ENCODE measurements around the gene PTGR2. TPM values are rescaled to one million over a fixed set of nuclear protein-coding genes. Genes with fewer than 3 reads are reported as not detected.
A peak's percentile ranks its signal among the peaks of the same experiment; 100 is the strongest.
"Not testable (repeated sequence)": the region's sequence is repeated elsewhere in the genome, so short reads cannot be mapped to it uniquely, and the experiment has no call there.

The PTGR2 gene
- total and polyA plus RNA-seq, 8 donors = 9.9 to 17.2 (median 11.2) TPM

DNA sequence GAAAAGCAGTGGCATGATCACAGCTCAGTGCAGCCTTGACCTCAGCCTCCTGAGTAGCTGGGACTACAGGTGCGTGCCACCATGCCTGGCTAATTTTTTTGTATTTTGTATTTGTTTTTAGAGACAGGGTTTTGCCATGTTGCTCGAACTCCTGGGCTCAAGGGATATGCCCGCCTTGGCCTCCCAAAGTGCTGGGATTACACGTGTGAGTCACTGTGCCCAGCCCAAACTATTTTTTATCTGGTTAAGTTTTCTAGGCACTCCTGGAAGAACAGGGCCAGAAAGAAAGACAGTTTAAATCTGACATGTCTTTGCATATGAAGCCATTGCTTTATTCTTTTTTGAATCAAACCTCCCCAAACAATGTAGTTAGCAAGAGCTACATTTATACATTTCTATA is 27.5 kb upstream of the PTGR2 start:
- no peak for TF ChIP-seq CTCF (IDR thresholded peaks at IDR 0.05)
- Histone ChIP-seq H3K36me3 (no peaks in the 10 kb centered on the region), H3K27me3 (no peaks in the 10 kb centered on the region), H3K9me3 (no peaks in the 10 kb centered on the region), H3K4me3 (no peak overlapping the region), H3K4me1 (peaks cover 3 to 9% of the 10 kb centered on the region in 2 donors), H3K27ac (no peak overlapping the region)
- intact Hi-C loops (cut with DNase I) = no loop called here
- DNase-seq (no peak), ATAC-seq (no peak)

DNA sequence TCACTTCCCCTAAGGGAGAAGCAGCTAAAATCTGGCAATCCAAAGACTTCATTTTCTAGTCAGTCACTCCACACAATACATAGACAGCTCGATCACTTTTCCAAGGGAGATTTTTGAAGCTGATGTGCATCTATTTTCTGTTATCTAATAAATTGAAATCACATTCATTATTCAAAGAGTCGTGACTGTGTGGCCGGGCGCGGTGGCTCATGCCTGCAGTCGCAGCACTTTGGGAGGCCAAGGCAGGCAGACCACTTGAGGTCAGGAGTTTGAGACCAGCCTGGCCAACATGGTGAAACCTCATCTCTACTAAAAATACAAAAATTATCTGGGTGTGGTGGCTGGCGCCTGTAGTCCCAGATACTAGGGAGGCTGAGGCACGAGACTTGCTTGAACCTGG is 27.1 kb upstream of the PTGR2 start:
- DNase-seq (no peak), ATAC-seq (no peak)
- H3K36me3 ChIP-seq = no peaks in the 10 kb centered on the region
- intact Hi-C loops (cut with DNase I) = no loop called here
- no peaks in the 10 kb centered on the region for H3K9me3 ChIP-seq
- TF ChIP-seq CTCF (IDR thresholded peaks at IDR 0.05) = no peak
- H3K4me1 ChIP-seq = peaks cover 3 to 9% of the 10 kb centered on the region in 2 donors
- no peak overlapping the region for H3K27ac ChIP-seq
- H3K27me3 ChIP-seq = no peaks in the 10 kb centered on the region
- H3K4me3 ChIP-seq = no peak overlapping the region

GRCh38 chr14:73825551-73826188 is 26.0 kb upstream of the PTGR2 start:
- DNase-seq (peak; percentile 82 to 93 (median 92)), ATAC-seq (peak; percentile 98)
- TF ChIP-seq CTCF (IDR thresholded peaks at IDR 0.05) = peak; percentile 80 to 94
- intact Hi-C loops (cut with DNase I) = loop anchor here in 1 of 2 donors (5.0 kb wide), 1 partner anchor 98 kb away; no protein-coding TSS in a partner anchor
- Histone ChIP-seq H3K27me3 (no peaks in the 10 kb centered on the region), H3K36me3 (no peaks in the 10 kb centered on the region), H3K4me3 (no peak overlapping the region), H3K27ac (peak overlapping the region in 1 of 2 donors; percentile 23), H3K9me3 (no peaks in the 10 kb centered on the region), H3K4me1 (peaks cover 3 to 15% of the 10 kb centered on the region in 2 donors)

GRCh38 chr14:73827190-73827589 is 24.4 kb upstream of the PTGR2 start:
- intact Hi-C loops (cut with DNase I) = loop anchor here in 1 of 2 donors (5.0 kb wide), 1 partner anchor 100 kb away; no protein-coding TSS in a partner anchor
- H3K4me1 ChIP-seq = peaks cover 3 to 15% of the 10 kb centered on the region in 2 donors
- H3K27ac ChIP-seq = not testable (repeated sequence)

DNA sequence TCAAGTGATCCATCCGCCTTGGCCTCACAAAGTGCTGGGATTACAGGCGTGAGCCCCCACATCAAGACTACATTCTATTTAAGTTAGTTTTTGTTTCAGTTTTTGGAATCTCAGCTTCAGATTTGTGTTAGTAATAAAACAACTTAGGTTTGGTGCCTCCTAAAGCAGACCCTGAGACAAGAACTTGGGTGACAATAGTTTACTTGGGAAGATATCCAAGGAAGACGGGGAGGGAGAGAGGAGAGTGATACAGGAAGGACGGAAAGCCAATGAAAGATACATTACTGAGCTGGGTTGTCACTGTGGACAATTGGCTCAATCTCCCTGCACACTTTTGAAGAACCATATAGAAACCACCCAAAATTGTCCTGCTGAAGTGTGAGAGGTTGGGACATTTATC is 22.6 kb upstream of the PTGR2 start:
- no peaks in the 10 kb centered on the region for H3K9me3 ChIP-seq
- TF ChIP-seq CTCF (IDR thresholded peaks at IDR 0.05) = no peak
- intact Hi-C loops (cut with DNase I) = loop anchor here in 1 of 2 donors (5.0 kb wide), 1 partner anchor 102 kb away; no protein-coding TSS in a partner anchor
- no peaks in the 10 kb centered on the region for H3K27me3 ChIP-seq
- DNase-seq (no peak), ATAC-seq (no peak)
- no peaks in the 10 kb centered on the region for H3K36me3 ChIP-seq
- peaks cover 6 to 15% of the 10 kb centered on the region in 2 donors for H3K4me1 ChIP-seq
- H3K27ac ChIP-seq = no peak overlapping the region
- no peak overlapping the region for H3K4me3 ChIP-seq

More at GRCh38 chr14:73827190-73827589, 24.4 kb upstream of the PTGR2 start:
- not testable (repeated sequence) for H3K36me3 ChIP-seq, DNase-seq, ATAC-seq, H3K9me3 ChIP-seq, H3K4me3 ChIP-seq, H3K27me3 ChIP-seq
